PC-9 (cell line): Measurements from ENCODE around the gene ADIPOR1. TPM values are rescaled to one million over a fixed set of nuclear protein-coding genes. Genes with fewer than 3 reads are reported as not detected.
"Not testable (repeated sequence)": the region's sequence is repeated elsewhere in the genome, so short reads cannot be mapped to it uniquely, and the experiment has no call there.

Experiments used
- BruUV-seq: library from RNA; stranded (reverse); fragments of 400-500 nt; replicated peaks from 2 replicates; lab custom pipeline; 2021; lab: Mats Ljungman, UMichigan
- CTCF ChIA-PET: fragments of 300-600 bp; sonication (Branson Sonifier 250); formaldehyde crosslinking; loops from one replicate; lab custom pipeline; 2022; ENCODE audit warnings: antibody characterized with exemption; lab: Charles Lee
- POLR2A ChIA-PET: fragments of 300-600 bp; sonication (Branson Sonifier 250); formaldehyde crosslinking; loops from one replicate; lab custom pipeline; 2022; ENCODE audit warnings: antibody characterized with exemption; ENCODE audit not compliant: unreplicated experiment; lab: Charles Lee
- DNase-seq, 2 experiments: peaks; one replicate each; pipeline versions ENCODE4 v3.0.0 to v3.0.0-alpha.2; 2015 to 2022; ENCODE audit warnings: mixed read lengths in 1 of 2
- H2AFZ ChIP-seq: fragments of 200-600 bp; sonication (generic); 2 replicates; pipeline ENCODE4 v1.8.1; 2017; ENCODE audit warnings: antibody characterized with exemption
- H3F3A ChIP-seq: fragments of 200-600 bp; sonication (generic); 2 replicates; pipeline ENCODE4 v1.8.1; 2017; ENCODE audit warnings: antibody characterized with exemption, mild to moderate bottlenecking, low read depth; ENCODE audit not compliant: insufficient read depth
- H3K27ac ChIP-seq: fragments of 200-600 bp; sonication (generic); 2 replicates; pipeline ENCODE4 v1.6.1; 2016; ENCODE audit warnings: mixed run types
- H3K27me3 ChIP-seq: fragments of 200-600 bp; sonication (generic); 2 replicates; pipeline ENCODE4 v1.6.1; 2016; ENCODE audit warnings: low read depth, mixed run types; ENCODE audit not compliant: insufficient read depth
- H3K36me3 ChIP-seq: fragments of 200-600 bp; sonication (generic); 2 replicates; pipeline ENCODE4 v1.6.1; 2016; ENCODE audit warnings: low read depth, mixed run types
- H3K4me1 ChIP-seq: fragments of 200-600 bp; sonication (generic); replicated peaks from 2 replicates; pipeline ENCODE4 v1.6.1; 2016; ENCODE audit warnings: mixed run types; ENCODE audit not compliant: insufficient read depth
- H3K4me2 ChIP-seq: fragments of 200-600 bp; sonication (generic); 2 replicates; pipeline ENCODE4 v1.6.1; 2017; ENCODE audit warnings: mixed run types
- H3K4me3 ChIP-seq: fragments of 200-600 bp; sonication (generic); 2 replicates; pipeline ENCODE4 v1.6.1; 2016; ENCODE audit warnings: mixed run types
- H3K79me2 ChIP-seq: fragments of 200-600 bp; sonication (generic); 2 replicates; pipeline ENCODE4 v1.6.1; 2017; ENCODE audit warnings: low read depth, mixed run types
- H3K9me2 ChIP-seq: fragments of 200-600 bp; sonication (generic); 2 replicates; pipeline ENCODE4 v1.8.1; 2017; ENCODE audit warnings: mild to moderate bottlenecking; ENCODE audit not compliant: insufficient read depth
- H3K9me3 ChIP-seq: fragments of 200-600 bp; sonication (generic); 2 replicates; pipeline ENCODE4 v1.8.1; 2016; ENCODE audit warnings: low read depth; ENCODE audit not compliant: insufficient read depth
- H4K20me1 ChIP-seq: fragments of 200-600 bp; sonication (generic); 2 replicates; pipeline ENCODE4 v1.8.1; 2017; ENCODE audit not compliant: insufficient read depth
- EZH2 ChIP-seq: fragments of 200-600 bp; sonication (generic); IDR thresholded peaks from 2 replicates; pipeline ENCODE4 v1.8.0; 2017; ENCODE audit warnings: antibody characterized with exemption, low read depth
- intact Hi-C: fragments of 100-400 bp; cut with micrococcal nuclease; formaldehyde crosslinking; loops from one replicate; pipeline ENCODE4 v1.10.0; 2022; ENCODE audit not compliant: unreplicated experiment
- total RNA-seq: library from RNA; stranded (reverse); gene quantifications from 2 replicates; pipeline ENCODE4 v1.2.3, GENCODE V29; 2021
- TF ChIP-seq, protein P1 (sequence below): fragments of 200-600 bp; sonication (generic); conservative IDR thresholded peaks from 2 replicates; pipeline ENCODE4 v1.6.1; 2017; ENCODE audit warnings: mixed run types, antibody characterized with exemption, mild to moderate bottlenecking, moderate library complexity

Gene ADIPOR1
- total RNA-seq, 1 experiment from 2014 or later: 102 TPM

DNA sequence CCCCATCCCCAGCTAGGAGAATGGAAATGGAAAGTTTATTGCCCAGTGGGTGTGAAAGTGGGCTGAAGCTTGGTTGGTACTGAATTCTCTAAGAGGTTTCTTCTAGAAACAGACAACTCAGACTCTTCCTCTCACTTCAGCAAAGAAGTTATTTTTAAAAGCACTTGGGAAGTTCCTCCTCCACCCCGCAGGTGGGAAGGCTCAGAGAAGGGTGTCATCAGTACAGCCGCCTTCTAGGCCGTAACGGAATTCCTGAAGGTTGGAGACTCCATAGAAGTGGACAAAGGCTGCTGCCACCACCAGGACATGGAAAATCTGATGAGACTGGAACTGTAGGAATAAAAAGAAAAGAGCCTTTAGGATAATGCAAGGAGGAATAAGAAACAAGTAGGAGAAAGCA, 16.7 kb downstream of the ADIPOR1 start:
- peaks cover 4% of the 10 kb centered on the region for H4K20me1 ChIP-seq
- BruUV-seq: no TSS peak
- no peak for TF ChIP-seq EZH2
- TF ChIP-seq, protein P1, sequence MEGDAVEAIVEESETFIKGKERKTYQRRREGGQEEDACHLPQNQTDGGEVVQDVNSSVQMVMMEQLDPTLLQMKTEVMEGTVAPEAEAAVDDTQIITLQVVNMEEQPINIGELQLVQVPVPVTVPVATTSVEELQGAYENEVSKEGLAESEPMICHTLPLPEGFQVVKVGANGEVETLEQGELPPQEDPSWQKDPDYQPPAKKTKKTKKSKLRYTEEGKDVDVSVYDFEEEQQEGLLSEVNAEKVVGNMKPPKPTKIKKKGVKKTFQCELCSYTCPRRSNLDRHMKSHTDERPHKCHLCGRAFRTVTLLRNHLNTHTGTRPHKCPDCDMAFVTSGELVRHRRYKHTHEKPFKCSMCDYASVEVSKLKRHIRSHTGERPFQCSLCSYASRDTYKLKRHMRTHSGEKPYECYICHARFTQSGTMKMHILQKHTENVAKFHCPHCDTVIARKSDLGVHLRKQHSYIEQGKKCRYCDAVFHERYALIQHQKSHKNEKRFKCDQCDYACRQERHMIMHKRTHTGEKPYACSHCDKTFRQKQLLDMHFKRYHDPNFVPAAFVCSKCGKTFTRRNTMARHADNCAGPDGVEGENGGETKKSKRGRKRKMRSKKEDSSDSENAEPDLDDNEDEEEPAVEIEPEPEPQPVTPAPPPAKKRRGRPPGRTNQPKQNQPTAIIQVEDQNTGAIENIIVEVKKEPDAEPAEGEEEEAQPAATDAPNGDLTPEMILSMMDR: no peak
- no peak overlapping the region for H3K4me2 ChIP-seq
- no peaks in the 10 kb centered on the region for H3K4me1 ChIP-seq
- H3K27me3 ChIP-seq: no peaks in the 10 kb centered on the region
- no peak overlapping the region for H2AFZ ChIP-seq
- peaks cover 39% of the 10 kb centered on the region for H3K36me3 ChIP-seq
- ChIA-PET POLR2A (no interaction called here), CTCF (no interaction called here)
- no peak for DNase-seq
- H3K27ac ChIP-seq: no peak overlapping the region
- no peak overlapping the region for H3K4me3 ChIP-seq
- no peaks in the 10 kb centered on the region for H3K9me2 ChIP-seq
- no peaks in the 10 kb centered on the region for H3K79me2 ChIP-seq
- H3F3A ChIP-seq: peaks cover 19% of the 10 kb centered on the region; the same call in 1 of the 2 replicates
- H3K9me3 ChIP-seq: no peaks in the 10 kb centered on the region
- intact Hi-C loops: no loop called here

DNA sequence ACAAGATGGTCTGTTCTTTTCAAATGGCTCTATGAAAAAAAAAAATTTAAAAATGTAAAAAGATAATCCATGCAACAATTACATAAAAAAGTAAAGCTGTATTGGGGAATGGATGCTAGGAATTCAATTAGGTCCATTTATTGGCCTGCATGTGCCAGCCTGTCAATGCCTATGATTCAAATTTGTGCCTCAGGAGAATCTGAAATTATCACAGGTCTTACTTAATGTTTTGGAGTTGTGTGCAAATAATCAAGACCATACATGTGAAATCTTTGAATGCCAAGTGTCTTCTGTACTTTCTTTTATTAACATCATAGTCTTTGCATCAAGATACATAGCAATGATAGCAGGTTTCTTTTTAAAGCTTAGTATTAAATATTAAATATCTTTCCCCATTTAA, 17.6 kb downstream of the ADIPOR1 start:
- ChIA-PET POLR2A (no interaction called here), CTCF (interaction anchor here (0.7 kb wide), 1 partner anchor 39 kb away, joined by 3 read pairs; no protein-coding TSS in a partner anchor)
- Histone ChIP-seq H3K79me2 (no peaks in the 10 kb centered on the region), H3K9me3 (no peaks in the 10 kb centered on the region), H3F3A (peaks cover 16% of the 10 kb centered on the region; the same call in 1 of the 2 replicates), H3K36me3 (peaks cover 37% of the 10 kb centered on the region), H3K27ac (no peak overlapping the region), H3K27me3 (no peaks in the 10 kb centered on the region), H3K4me3 (no peak overlapping the region), H2AFZ (no peak overlapping the region), H3K4me2 (no peak overlapping the region), H4K20me1 (peaks cover 4% of the 10 kb centered on the region; the same call in 1 of the 2 replicates), H3K9me2 (no peaks in the 10 kb centered on the region), H3K4me1 (no peaks in the 10 kb centered on the region)
- BruUV-seq: no TSS peak
- TF ChIP-seq, protein P1: no peak
- TF ChIP-seq EZH2: no peak
- DNase-seq: no peak
- intact Hi-C loops: no loop called here

DNA sequence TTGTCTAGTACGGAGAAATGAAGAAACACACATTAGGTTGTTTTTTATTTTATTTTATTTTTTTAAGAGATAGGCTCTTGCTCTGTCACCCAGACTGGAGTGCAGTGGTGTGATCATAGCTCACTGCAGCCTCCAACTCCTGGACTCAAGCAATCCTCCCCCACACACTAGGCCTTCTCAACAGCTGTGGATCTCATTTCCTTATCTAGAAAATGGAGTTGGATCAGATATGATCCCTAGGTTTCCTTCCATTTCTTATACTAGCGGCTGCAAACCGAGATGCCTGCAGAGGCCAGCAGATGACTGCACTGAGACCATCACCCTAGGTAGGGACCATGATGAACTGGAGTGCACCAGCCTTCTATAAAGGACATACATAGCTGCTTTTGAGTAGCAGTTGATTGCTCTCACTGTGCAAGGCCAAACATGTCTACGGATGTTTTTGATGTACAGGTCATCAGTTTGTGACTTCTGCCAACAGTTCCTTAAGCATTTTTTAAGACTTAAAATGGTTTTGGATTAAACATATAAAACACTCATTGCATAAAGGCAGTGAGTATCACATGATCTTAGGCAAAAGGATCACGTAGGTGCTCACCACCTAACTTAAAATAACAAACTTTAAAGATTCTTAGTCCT, 19.7 kb downstream of the ADIPOR1 start:
- no peaks in the 10 kb centered on the region for H3K9me2 ChIP-seq
- H3K4me2 ChIP-seq: no peak overlapping the region
- DNase-seq: no peak
- TF ChIP-seq, protein P1: no peak
- TF ChIP-seq EZH2: no peak
- H2AFZ ChIP-seq: no peak overlapping the region
- ChIA-PET CTCF (no interaction called here), POLR2A (no interaction called here)
- H3K9me3 ChIP-seq: no peaks in the 10 kb centered on the region
- H4K20me1 ChIP-seq: no peaks in the 10 kb centered on the region
- H3K27ac ChIP-seq: no peak overlapping the region
- intact Hi-C loops: no loop called here
- BruUV-seq: no TSS peak
- H3K4me3 ChIP-seq: no peak overlapping the region
- no peaks in the 10 kb centered on the region for H3K4me1 ChIP-seq
- no peaks in the 10 kb centered on the region for H3K27me3 ChIP-seq
- H3F3A ChIP-seq: peaks cover 22% of the 10 kb centered on the region; the same call in 1 of the 2 replicates
- H3K36me3 ChIP-seq: 0 out of 2 replicates have a peak, but pooled peaks cover 23% of the 10 kb centered on the region
- no peaks in the 10 kb centered on the region for H3K79me2 ChIP-seq

DNA sequence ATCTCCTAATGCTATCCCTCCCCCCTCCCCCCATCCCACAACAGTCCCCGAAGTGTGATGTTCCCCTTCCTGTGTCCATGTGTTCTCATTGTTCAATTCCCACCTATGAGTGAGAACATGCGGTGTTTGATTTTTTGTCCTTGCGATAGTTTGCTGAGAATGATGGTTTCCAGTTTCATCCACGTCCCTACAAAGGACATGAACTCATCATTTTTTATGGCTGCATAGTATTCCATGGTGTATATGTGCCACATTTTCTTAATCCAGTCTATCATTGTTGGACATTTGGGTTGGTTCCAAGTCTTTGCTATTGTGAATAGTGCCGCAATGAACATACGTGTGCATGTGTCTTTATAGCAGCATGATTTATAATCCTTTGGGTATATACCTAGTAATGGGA, 21.7 kb downstream of the ADIPOR1 start:
- H3K4me1 ChIP-seq, H2AFZ ChIP-seq, H3K4me2 ChIP-seq, H4K20me1 ChIP-seq, H3K9me2 ChIP-seq, H3K79me2 ChIP-seq, H3K9me3 ChIP-seq, H3K4me3 ChIP-seq, DNase-seq, BruUV-seq, H3K27me3 ChIP-seq, POLR2A ChIA-PET, intact Hi-C loops, CTCF ChIA-PET, H3K27ac ChIP-seq: not testable (repeated sequence)
- Histone ChIP-seq H3K36me3 (0 out of 2 replicates have a peak, but pooled peaks cover 10% of the 10 kb centered on the region), H3F3A (peaks cover 22% of the 10 kb centered on the region; the same call in 1 of the 2 replicates)
